Nephron (organoid): Measurements from ENCODE around the gene ANLN.

Experiments used
- H3K27ac Mint-ChIP-seq, 3 experiments: 2 replicates each; pipeline ENCODE4 v1.8.0; 2020; ENCODE audit warnings: mixed read lengths in 3 of 3, mild to moderate bottlenecking in 2 of 3, moderate library complexity in 1 of 3
- H3K27me3 Mint-ChIP-seq: 2 replicates; pipeline ENCODE4 v1.8.0; 2021; ENCODE audit warnings: low read depth, mild to moderate bottlenecking, moderate library complexity, mixed read lengths
- H3K36me3 Mint-ChIP-seq: 2 replicates; pipeline ENCODE4 v1.8.0; 2020; ENCODE audit warnings: low read depth, mixed read lengths
- H3K4me1 Mint-ChIP-seq: 2 replicates; pipeline ENCODE4 v1.8.0; 2020; ENCODE audit warnings: mixed read lengths
- H3K4me3 Mint-ChIP-seq, 3 experiments: 2 replicates each; pipeline ENCODE4 v1.8.0; 2020; ENCODE audit warnings: mild to moderate bottlenecking in 3 of 3, mixed read lengths in 3 of 3, moderate library complexity in 2 of 3
- H3K9me3 Mint-ChIP-seq: 2 replicates; pipeline ENCODE4 v1.8.0; 2020; ENCODE audit warnings: mixed read lengths
- TF ChIP-seq, protein P1 (sequence below), 3 experiments: fragments of 200-600 bp; sonication (generic); IDR thresholded peaks; one replicate each; pipeline ENCODE4 v1.5.0; 2021; ENCODE audit warnings: antibody characterized with exemption in 3 of 3; ENCODE audit not compliant: unreplicated experiment in 3 of 3

The ANLN gene

DNA sequence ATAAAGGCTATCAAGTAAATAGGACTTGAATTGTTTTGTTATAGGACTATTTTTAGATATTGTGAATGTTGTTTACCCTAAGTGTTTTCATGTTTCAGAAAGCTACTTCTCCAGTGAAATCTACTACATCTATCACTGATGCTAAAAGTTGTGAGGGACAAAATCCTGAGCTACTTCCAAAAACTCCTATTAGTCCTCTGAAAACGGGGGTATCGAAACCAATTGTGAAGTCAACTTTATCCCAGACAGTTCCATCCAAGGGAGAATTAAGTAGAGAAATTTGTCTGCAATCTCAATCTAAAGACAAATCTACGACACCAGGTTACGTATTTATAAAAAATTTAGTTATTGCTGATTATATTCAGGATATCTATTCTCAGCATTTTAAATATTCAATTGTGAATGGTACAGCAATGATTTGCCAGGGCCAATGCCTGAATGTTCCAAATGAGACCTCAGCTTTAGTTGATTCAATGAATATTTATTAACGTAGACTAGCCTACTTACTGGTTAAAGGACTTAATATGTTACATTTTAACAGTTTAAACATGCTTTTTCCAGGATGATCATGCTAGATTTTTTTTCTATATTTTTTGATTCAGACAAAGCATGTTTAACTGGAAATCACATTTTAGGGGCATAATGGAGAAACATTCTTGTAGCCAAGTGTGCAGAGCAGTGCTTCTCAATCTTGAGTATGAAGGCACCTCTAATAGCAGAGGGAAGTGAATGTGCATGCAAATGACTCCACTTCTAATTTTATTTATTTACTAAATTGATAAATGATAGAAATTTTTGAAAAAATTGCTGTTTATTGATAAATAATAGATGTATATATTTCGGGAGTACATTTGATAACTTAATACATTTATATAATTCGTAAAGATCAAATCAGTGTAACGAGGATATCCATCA is 18.2 kb downstream of the ANLN start:
- TF ChIP-seq, protein P1, sequence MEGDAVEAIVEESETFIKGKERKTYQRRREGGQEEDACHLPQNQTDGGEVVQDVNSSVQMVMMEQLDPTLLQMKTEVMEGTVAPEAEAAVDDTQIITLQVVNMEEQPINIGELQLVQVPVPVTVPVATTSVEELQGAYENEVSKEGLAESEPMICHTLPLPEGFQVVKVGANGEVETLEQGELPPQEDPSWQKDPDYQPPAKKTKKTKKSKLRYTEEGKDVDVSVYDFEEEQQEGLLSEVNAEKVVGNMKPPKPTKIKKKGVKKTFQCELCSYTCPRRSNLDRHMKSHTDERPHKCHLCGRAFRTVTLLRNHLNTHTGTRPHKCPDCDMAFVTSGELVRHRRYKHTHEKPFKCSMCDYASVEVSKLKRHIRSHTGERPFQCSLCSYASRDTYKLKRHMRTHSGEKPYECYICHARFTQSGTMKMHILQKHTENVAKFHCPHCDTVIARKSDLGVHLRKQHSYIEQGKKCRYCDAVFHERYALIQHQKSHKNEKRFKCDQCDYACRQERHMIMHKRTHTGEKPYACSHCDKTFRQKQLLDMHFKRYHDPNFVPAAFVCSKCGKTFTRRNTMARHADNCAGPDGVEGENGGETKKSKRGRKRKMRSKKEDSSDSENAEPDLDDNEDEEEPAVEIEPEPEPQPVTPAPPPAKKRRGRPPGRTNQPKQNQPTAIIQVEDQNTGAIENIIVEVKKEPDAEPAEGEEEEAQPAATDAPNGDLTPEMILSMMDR (IDR thresholded peaks at IDR 0.05; ENCODE audit: unreplicated experiment in 3 of 3) = no peak
- peaks cover 5% of the 10 kb centered on the region for H3K4me1 Mint-ChIP-seq
- no peaks in the 10 kb centered on the region for H3K9me3 Mint-ChIP-seq
- H3K4me3 Mint-ChIP-seq = no peak overlapping the region
- H3K27ac Mint-ChIP-seq = no peak overlapping the region
- H3K27me3 Mint-ChIP-seq = no peaks in the 10 kb centered on the region
- peaks cover 29% of the 10 kb centered on the region for H3K36me3 Mint-ChIP-seq

DNA sequence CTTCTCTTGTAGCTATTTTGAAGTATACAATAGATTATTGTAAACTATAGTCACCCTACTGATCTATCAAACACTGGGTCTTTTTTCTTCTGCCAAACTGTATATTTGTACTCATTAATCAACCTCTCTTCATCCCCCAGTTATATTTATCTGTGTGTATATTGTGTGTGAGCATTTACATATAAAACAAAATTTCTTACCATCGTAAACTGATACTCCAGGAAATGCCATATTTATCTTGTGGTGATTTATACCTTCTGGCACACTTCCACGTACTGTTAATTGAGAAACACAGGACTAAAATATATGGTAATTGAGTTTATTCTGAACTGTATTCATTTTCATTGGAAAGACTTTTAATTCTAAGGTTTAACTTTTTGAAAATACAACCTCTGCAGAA is 18.9 kb downstream of the ANLN start:
- TF ChIP-seq, protein P1 (IDR thresholded peaks at IDR 0.05; ENCODE audit: unreplicated experiment in 3 of 3) = no peak
- Mint-ChIP-seq H3K36me3 (peaks cover 24% of the 10 kb centered on the region), H3K4me3 (no peak overlapping the region), H3K27ac (peak overlapping the region in 2 of 3 experiments; percentile 11 to 22), H3K27me3 (no peaks in the 10 kb centered on the region), H3K9me3 (no peaks in the 10 kb centered on the region), H3K4me1 (peaks cover 5% of the 10 kb centered on the region)

DNA sequence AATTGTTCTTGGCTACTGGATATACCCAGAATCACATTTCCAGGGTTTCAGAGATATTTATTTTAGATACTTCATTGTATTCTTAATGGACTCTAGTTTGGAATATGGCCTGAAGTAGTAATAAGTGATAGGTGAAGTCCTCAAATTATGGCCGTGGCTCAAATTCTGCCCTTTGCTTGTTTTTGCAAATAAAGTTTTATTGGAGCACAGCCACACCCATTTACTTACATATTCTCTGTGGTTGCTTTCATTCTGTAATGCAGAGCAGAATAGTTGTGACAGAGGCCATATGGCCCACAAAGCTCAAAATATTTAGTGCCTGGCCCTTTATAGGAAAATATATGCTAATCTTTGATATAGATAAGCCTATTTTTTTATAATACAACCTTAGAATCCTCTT is 19.5 kb downstream of the ANLN start:
- TF ChIP-seq, protein P1 (IDR thresholded peaks at IDR 0.05; ENCODE audit: unreplicated experiment in 3 of 3) = no peak
- Mint-ChIP-seq H3K36me3 (peaks cover 23% of the 10 kb centered on the region), H3K27me3 (no peaks in the 10 kb centered on the region), H3K27ac (peak overlapping the region in 1 of 3 experiments; percentile 22), H3K4me1 (peaks cover 5% of the 10 kb centered on the region), H3K4me3 (no peak overlapping the region), H3K9me3 (no peaks in the 10 kb centered on the region)

- H3K4me1 Mint-ChIP-seq = no peaks in the 10 kb centered on the region
- no peak overlapping the region for H3K4me3 Mint-ChIP-seq
- no peaks in the 10 kb centered on the region for H3K9me3 Mint-ChIP-seq
- no peak overlapping the region for H3K27ac Mint-ChIP-seq
- H3K27me3 Mint-ChIP-seq = no peaks in the 10 kb centered on the region
- peaks cover 23% of the 10 kb centered on the region for H3K36me3 Mint-ChIP-seq
- TF ChIP-seq, protein P1 (IDR thresholded peaks at IDR 0.05; ENCODE audit: unreplicated experiment in 3 of 3) = no peak
These were observed 25.5 kb downstream of the ANLN start for GRCh38 chr7:36415144-36415543.

- Mint-ChIP-seq H3K9me3 (no peaks in the 10 kb centered on the region), H3K4me3 (no peak overlapping the region), H3K4me1 (no peaks in the 10 kb centered on the region), H3K27ac (no peak overlapping the region), H3K27me3 (no peaks in the 10 kb centered on the region), H3K36me3 (peaks cover 27% of the 10 kb centered on the region)
- TF ChIP-seq, protein P1 (IDR thresholded peaks at IDR 0.05; ENCODE audit: unreplicated experiment in 3 of 3) = no peak
These were observed 26.6 kb downstream of the ANLN start for GRCh38 chr7:36416251-36416650.

GRCh38 chr7:36420307-36420706 is 30.6 kb downstream of the ANLN start:
- H3K4me3 Mint-ChIP-seq = no peak overlapping the region
- no peak overlapping the region for H3K27ac Mint-ChIP-seq
- no peaks in the 10 kb centered on the region for H3K9me3 Mint-ChIP-seq
- H3K4me1 Mint-ChIP-seq = no peaks in the 10 kb centered on the region
- TF ChIP-seq, protein P1 (IDR thresholded peaks at IDR 0.05; ENCODE audit: unreplicated experiment in 3 of 3) = no peak
- H3K27me3 Mint-ChIP-seq = no peaks in the 10 kb centered on the region
- peaks cover 46% of the 10 kb centered on the region for H3K36me3 Mint-ChIP-seq
